ELF-1 (cell line): ENCODE measurements around the gene CTIF.

Experiments
- DNase-seq: peaks from one replicate; pipeline ENCODE4 v3.0.0-alpha.2; 2016; ENCODE audit warnings: low read depth, low spot score

CTIF gene

DNA sequence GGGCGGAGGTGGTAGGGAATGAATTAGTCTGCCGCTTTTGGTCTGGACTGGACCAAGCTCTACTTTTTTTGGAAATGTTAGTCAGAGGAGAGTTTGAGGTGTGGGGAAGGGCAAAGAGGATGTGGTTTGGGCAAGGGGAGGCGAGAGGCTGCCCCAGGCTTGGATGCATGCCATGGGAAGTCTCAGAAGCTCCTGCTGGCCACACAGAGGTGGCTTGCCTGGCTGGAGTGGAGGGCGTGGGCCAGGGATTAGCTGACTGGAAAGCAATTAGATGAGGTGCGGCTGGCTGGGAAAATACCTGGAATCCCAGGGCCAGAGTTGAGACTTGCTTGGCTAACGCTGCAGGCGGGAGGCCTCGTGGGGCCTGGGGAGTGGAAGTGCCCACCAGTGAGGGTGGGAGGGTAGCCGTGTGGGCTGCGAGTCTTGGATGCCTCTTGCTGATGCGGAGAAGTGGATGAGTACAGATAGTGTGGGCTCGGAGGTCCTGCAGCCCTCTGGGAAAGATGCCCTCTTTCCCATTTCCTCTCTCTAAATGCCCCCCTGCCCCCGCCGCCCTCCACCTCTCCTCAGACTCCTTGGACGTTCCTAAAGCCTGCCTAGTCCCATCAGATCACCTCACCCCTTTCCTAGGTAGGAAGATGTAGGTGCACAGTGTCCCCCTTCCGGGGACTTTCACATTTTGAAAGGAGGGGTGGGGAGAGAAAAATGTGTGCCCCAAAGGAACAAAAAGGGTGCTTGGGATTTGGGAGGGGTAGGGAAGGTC lies 294.3 kb downstream of the CTIF start:
- peak; percentile 74 for DNase-seq

DNA sequence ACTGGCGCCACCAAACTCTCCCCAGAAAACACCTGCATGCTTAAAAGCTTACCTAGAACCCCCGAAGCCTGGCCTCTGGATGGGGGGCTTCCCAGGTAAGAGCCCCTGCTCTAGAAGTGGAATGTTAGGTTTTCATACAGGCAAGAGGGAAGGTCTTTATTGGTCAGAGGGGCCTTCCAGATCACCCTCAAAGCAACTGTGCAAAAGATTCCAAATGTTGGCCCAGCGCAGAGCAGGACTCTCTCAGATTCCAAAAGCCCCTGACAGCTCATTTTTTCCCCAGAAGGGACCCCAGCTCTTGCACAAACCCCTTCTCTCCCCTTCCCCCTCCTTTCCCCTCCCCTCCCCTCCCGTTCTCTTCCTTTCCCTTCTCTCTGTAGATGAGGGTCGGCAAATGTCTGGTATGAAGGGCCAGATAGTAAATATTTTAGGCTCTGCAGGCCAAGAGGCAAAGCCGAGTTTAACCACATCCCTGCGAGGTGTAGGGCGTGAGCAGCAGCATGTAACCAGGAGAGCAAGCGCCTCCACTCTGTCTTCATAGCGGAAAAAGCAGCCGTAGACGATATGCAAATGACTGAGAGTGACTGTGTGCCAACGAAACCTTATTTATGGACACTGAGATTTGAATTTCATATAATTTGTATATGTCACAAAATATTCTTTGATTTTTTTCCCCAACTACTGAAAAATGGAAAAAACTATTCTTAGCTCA lies 295.0 kb downstream of the CTIF start:
- DNase-seq: peak; percentile 9

DNA sequence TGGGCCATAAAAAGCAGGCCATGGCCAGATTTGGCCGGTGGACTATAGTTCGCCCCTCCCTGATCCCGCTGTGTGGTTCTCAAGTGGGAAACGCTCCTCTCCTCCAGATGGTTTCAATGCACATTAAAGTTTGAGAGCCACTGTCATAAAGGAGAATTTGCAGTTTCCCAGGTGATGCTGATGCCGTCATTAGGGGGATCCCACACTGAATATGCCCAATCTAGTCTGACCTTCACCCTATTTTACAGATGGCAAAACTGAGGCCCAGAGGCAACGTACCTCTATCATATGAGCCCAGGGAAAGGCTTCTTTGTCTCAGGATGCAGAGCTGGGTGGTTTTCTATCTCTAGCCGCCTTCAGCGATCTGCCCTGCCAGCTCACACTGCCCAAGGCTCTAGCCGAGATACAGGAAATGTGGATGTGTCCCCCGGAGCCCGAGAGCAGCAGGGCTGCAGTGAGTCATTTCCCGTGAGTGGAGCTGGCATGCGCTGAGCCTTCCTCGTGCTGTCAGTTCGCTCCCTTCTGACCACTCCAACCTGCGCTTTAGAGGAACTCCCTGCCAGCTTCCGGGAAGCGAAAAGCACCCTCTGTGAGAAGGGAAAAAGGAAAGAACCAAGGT lies 295.7 kb downstream of the CTIF start:
- DNase-seq: peak; percentile 75

DNA sequence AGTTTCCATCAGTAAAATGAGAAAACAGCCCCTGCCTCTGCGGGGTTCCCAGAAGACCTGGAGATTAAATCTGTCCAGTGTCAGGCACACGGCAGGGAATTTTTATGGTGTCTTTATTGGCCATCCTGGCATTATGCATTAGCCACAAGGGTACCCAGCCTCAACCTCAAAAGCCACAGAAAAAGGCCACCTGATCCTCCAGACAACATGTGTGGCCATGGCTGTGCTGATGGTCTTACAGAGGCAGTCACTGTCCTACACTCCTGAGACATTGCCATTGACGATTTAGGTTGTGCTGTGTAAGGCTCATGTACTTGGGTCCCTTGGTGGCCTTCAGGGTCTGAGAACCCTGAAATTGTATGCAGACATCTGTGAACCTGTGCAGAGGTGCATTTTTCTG lies 296.3 kb downstream of the CTIF start:
- DNase-seq: no peak

DNA sequence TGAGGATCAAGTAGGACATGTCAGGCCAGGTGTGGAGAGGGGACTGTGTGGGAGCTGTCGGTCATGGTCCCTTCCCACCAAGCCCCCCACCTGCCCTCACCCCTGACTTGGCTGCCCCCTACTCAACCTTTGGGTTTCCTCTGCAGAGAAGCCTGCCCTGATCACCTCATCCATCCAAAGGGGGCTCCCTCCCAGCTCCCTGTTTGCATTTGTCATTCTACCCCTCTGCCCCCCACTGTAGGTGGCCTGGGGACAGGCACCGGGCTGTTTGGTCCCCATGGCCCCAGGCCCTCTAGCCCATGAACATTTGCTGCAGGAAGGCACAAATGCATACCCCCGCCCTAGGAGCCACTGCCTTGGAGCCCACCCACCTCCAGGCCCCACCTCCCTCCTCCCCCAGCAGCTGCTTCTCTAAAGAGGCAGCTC lies 296.9 kb downstream of the CTIF start:
- DNase-seq: no peak

DNA sequence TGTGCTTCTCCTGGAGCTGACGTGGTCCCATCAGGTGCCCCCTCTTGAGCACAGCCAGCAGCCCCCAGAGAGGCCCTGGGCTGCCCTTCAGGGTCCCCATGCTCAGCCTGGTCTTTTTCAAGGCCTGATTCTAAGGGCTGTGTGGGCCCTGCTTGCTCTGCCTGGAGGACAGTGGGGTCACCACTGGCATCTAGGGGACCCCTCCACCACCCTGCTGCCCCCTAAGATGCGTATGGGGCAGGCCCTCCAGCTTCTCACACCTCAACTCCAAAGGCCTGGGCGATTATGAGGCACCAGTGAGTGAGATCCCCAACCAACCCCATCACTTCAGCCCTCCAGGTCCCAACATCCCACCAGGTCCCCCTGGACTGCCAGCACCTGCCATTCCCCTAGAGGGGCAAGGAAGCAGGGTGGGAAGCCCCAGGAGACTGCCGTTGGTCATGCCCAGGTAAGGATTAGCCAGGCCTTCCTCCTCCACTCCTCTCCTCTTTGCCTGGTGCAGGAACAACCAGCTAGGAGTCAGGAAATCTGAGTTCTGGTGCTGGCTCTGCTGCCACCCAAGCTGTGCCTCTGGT lies 297.5 kb downstream of the CTIF start:
- no peak for DNase-seq

DNA sequence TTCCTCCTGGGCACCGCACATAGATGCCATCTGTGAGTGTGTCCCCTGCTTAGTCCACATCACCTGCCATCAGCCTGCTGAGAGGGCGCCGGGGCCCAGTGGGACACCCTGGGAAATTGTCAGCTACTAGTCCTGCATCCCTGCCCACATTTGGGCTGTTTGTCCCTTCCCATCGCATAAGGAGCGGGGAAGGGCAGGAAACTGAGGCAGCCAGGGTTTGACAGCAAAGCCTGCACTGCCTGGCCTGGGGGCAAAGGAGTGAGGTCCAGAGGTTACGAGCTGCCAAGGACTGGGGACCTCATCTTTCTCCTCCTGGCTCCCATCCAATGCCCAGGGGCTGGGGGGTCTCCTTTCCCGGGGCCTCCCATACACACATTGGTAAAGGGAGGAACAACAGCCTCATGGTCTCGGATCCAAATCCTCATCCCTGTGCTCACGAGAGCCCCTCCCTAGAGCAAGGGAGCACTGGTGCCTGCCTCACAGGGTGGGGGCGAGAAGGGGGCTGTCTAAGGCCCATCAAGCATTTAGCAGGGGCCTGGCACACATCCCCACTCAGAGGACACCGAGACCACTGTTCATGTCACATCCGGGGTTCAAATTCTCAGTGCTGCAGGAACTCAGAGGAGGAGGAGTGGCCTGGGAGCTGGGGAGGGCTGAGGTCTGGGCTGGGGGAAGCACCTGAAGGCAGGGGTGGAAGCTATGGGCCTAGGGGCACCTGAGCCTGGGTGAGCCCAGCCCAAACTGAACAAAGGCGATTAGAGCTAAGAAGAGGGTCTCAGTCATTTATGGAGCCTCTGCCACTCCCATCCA lies 298.2 kb downstream of the CTIF start:
- DNase-seq: no peak

DNA sequence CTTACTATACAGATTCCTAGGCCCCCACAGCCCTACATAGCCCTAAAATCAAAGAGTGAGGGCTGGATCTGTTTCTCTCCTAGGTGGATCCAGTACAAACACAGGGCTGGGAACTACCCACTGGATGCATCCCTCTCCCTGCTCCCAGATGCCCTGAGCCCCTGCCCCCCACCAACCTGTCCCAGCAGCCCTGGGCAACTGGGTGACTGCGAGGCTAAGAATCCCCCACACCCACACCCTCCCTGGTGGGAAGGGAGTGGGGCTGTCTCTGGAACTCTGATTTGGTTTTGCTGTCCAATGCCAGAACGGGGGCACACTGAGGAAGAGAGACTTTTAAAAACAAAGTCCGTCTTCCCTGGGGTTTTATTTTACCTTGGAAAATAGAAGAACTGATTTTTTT lies 298.8 kb downstream of the CTIF start:
- DNase-seq: no peak

DNA sequence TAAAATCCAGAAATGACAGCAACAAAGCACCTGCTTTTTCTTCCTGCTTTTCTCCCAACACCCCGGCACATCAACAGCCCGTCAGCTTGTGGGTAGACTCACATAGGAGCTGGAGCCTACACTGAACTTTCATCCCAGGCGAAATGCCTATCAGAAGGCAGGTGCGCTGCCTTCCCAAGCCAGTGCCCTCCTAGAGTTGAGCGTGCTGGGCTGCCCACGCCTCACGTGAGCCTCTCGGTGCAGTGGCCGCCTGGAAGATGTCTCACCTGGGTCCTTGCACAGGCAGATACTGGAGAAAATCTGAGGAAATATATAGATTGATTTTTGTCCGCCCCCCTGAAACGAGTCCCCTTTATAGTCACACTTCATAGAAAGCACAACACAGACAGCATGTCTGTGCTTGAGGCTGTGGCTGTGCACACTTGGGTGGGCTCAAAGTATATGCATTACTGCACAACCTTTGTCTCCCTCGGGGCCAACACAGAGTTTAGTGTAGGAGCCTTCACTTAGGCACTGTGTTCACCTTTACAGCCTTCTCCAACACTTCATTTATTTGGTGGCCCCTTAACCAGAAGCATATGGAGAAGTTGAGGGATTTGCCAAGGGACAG lies 299.4 kb downstream of the CTIF start:
- no peak for DNase-seq

DNA sequence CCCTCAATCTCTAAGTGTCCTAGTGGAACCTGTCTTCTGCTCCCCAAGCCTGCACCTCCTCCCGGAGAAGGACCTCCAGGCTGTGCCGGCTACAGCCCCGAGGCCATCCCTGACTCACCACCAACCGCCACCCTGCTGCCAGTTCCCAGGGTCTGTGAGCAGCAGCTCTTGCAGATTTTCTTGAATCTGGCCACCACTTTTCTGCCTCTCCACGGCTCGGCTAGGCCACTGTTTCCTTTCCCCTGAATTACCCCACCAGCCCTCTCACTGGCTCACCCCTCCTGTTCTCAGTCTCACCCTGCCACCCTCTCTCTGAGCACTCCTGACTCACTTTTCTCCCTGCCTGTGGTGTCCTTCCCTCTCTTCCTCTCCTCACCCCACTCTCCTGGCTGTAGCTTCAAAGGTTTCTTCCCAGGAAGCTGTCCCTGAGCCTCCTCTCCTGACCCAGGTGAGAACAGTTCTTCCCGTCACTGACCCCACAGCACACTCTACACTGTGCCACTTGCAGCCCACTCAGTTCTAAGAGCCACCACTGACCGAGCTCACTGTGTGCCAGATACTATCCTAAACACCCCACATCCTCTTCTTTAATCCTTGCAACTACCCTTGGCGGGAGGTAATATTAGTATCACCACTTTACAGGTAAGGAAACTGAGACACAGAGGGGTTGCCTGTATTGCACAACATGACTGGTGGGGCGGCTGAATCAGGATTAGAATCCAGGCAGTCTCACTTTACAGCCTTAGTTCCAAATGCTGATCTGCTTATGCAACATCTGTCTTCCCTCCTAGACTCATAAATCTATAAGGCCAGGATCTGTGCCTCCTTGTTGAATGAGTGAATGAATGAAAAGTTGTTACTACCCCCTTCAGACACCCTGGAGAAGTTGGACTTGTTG lies 300.3 kb downstream of the CTIF start:
- no peak for DNase-seq

DNA sequence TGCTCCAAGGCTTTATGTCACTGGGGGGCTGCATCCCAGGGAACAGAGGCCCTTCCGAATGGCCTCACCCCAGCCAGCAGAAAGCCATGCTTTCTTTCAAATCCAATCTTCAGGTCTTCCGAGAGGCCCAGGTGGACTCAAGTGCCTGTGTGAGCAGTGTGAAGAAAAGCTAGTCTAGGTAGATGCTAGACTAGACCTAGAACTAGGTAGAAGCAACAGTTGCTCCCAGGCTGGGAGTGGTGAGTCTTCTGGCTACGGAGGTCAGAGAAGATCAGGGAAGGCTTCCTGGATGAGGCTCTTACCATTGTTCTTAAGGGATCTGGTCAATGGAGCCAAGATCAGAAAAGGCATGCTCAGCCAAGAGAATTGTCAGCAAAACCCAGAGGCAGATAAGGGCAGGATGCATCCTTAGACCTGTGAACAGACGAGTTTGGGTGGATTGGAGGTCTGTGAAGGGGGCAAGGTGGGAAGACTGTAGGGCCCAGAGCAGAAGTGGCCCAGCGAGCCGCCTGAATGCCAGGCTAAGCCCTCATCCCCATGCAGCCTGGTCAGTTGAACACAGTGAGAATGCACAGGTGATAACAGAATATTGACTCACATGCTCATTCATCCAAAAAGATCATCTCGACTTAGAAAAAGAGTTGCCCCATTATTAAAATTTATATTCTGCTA lies 301.1 kb downstream of the CTIF start:
- DNase-seq: no peak

DNA sequence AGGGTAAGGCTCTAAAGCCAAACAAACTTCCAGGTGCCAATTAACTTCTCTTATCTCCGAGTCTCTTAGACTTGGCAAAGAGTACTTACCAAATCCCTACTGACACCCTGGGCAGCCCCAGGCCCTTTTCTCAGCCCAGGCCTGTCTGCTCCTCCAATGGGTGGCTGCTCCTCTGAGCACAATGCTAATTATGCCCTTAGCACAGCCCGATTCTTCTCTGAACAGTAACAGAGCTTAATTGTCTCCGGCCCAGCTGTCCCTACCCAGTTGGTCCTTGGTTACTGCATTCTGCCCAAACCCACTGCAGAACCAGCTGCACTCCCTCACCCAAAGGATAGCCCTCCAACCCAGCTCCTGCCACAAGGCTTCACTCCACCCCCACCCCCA lies 301.7 kb downstream of the CTIF start:
- no peak for DNase-seq

DNA sequence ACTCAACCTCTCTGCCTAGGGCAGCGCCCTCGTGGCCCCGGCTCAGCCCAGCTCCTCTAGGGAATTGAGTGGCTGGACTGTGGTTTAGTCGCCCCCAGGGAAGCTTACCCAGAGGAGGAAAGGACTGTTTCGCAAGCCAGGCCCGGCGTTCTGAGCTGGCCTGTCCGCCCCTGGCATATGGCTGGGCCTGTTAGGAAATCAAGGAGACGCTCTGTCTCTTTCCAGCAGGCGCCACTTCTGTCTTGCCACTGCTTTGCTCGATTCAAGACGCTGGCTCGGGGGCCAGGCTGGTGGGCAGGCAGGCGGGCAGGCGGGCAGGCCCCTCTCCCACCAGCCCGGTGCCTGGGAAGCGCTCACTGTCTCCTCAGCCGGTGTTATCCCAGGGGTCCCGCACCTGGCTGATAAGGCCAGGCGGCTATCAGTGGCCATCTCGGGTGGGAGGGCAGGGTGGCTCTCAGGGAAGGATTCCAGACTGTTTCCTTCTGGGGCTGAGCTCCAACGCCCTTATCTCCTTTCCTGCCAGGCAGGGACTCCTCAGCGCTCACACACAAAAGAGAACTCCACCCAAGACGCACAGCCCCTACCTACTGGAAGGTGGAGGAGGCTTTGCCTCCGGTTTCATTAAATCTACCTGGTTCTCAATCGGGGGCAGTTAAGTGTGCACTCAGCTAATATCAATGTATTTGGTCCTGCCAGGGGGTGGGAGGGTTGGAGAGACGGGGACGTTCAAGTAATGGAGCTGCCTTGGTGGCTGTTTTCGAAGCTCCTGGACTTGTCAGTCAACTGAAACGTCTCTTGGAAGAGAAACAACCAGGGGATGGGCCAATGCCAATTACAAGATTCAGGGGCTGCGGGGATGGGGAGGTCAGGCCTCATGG lies 302.8 kb downstream of the CTIF start:
- peak; percentile 69 for DNase-seq

DNA sequence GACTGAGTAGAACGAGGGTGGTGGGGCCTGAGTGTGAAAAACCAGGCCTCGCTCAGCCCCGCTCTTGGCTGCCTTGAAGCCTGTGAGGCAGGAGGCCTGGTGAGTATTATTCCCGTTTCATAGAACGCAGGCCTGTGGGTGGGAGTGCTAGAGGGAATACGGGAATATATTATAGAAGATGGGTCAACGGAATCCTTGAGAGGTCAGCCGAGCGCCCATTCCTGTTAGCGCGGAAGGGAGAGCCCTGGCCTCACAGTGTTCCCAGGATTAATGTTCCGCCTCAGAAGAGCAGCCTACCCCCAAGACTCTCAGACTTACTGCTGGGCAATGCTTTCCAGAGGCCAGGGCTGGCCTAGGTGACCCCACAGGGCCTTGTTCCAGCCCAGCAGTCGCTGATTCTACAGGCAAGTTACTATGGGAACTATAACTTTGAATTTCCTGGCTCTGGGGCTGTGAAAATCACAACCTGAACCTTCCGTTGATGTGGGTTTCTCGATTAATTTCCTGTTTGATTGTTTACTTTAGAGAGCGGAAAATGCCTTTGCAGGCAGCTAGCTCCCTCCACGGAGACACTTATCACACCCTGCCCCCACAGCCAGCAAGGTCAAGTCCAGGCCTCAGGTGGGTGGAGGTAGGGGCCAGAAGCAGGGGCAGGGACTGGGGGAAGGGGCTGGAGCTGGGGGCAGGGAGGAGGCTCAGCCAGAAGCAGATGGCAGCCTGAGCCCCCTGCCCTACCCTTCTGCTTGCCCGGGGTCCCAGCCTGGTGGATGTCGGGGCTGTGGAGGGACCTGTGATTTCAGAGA lies 303.6 kb downstream of the CTIF start:
- no peak for DNase-seq

DNA sequence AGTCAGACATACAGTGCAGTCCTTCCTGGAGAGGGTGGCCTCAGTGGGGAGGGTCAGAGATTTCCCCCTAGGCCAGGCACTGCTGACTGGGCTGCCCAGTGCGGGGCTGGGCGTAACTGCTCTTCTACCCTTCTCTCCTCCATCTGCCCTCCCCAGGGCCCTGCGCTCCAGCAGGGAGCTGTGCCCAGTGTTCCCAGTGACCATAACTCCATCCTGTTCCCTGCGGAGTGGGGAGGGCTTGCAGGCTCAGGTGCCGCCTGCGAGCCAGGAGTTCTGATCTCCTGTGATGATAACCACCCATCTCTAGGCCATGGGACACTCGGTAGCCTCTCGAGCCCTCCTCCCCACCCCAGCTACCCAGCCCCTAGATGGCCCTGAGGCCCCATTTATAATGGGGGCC lies 304.3 kb downstream of the CTIF start:
- DNase-seq: no peak

DNA sequence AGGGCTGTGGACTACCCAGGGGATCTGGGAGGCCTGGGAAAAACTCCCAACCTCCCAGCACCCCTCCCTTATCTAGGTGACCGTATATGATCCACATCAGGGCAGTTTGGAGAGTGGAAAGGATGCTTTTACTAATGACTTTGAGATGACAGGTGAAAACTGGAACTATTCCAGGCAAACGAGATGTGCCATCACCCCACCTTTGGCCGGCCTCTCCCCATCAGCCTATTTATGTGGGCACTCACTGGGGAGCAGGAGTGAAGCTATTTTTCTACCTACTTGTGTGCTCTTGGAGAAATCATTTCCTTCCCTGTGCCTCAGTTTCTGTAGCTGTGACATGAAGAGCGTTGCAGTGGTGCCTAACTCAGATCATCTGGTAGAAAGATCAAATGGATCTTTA lies 304.8 kb downstream of the CTIF start:
- no peak for DNase-seq

DNA sequence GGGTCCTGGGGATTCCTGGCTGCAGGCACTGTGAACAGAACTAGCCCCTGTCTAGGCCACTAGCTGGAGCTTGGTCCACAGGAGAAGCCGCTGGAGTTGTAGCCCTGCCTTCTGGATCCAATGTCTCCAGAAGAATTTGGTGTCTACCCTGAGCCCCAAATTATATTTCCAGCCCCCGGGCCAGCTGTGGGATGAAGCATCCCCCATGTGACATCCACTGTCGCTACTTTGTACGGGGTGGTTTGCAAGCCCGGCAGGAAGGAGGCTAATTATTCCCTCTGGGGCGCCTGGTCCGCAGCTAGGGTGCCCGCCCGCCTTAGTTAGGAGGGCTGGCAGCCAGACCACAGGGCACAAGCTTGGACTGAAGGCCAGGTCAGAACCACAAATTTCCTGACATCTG lies 305.4 kb downstream of the CTIF start:
- DNase-seq: no peak

DNA sequence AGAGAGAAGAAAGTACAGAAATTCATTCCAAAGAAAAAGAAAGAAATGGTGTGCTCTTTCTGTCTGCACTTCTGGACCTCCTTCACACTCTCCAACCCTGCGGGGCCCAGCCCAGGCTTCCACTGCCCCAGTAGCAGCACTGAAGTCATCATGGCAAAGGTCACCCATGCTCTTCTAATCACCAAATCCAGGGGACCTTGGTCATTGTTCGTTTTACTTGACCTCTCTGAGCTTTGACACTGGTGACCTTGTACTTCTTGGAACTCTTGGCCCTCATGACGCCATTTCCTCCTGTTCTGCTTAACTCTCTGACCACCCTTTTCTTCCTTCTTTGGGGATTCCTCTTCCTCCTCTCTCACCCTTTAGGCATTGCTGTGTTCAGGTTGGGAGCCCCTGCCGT lies 306.3 kb downstream of the CTIF start:
- DNase-seq: no peak
